ENCODE data around the gene RAD50.

DNA sequence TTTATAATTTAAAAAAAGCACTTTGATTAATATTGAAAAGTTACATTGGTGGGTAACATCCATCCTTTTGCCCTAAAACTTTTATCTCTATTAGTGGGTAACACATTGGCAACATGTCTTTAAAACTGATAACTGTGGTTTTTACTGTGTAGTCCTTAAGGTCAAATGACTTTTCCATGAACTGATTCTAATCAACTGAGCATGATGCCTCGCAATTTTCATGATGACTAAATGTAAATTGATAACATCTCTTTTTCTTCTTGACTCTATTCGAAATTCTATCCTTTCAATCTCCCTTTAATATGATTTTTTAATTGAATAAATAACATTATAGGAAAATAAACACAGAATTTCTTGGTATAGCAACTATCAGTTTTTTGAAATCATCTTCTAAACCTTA is 7.2 kb upstream of the RAD50 start:
- TF ChIP-seq, protein P1, sequence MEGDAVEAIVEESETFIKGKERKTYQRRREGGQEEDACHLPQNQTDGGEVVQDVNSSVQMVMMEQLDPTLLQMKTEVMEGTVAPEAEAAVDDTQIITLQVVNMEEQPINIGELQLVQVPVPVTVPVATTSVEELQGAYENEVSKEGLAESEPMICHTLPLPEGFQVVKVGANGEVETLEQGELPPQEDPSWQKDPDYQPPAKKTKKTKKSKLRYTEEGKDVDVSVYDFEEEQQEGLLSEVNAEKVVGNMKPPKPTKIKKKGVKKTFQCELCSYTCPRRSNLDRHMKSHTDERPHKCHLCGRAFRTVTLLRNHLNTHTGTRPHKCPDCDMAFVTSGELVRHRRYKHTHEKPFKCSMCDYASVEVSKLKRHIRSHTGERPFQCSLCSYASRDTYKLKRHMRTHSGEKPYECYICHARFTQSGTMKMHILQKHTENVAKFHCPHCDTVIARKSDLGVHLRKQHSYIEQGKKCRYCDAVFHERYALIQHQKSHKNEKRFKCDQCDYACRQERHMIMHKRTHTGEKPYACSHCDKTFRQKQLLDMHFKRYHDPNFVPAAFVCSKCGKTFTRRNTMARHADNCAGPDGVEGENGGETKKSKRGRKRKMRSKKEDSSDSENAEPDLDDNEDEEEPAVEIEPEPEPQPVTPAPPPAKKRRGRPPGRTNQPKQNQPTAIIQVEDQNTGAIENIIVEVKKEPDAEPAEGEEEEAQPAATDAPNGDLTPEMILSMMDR (IDR thresholded peaks at IDR 0.05; ENCODE audit: low read depth, low read length, poor library complexity, severe bottlenecking), result no peak
- no peak for TF ChIP-seq EZH2phosphoT487 (IDR thresholded peaks at IDR 0.05; ENCODE audit: borderline replicate concordance, low read length)

All from DOHH2 (cell line).